HEK293T (cell line): ENCODE measurements around the gene PCDH12.

Source experiments
- BHLHE40 ChIP-seq: fragments of 450-650 bp; IDR thresholded peaks from 2 replicates; pipeline ENCODE4 v1.6.1; 2016; ENCODE audit warnings: mild to moderate bottlenecking, moderate library complexity, borderline replicate concordance
- HDGF ChIP-seq: fragments of 450-650 bp; IDR thresholded peaks from 2 replicates; pipeline ENCODE4 v1.6.1; 2017; ENCODE audit warnings: antibody characterized with exemption, borderline replicate concordance
- TARDBP ChIP-seq: fragments of 450-650 bp; IDR thresholded peaks from 2 replicates; pipeline ENCODE4 v1.6.1; 2016

DNA sequence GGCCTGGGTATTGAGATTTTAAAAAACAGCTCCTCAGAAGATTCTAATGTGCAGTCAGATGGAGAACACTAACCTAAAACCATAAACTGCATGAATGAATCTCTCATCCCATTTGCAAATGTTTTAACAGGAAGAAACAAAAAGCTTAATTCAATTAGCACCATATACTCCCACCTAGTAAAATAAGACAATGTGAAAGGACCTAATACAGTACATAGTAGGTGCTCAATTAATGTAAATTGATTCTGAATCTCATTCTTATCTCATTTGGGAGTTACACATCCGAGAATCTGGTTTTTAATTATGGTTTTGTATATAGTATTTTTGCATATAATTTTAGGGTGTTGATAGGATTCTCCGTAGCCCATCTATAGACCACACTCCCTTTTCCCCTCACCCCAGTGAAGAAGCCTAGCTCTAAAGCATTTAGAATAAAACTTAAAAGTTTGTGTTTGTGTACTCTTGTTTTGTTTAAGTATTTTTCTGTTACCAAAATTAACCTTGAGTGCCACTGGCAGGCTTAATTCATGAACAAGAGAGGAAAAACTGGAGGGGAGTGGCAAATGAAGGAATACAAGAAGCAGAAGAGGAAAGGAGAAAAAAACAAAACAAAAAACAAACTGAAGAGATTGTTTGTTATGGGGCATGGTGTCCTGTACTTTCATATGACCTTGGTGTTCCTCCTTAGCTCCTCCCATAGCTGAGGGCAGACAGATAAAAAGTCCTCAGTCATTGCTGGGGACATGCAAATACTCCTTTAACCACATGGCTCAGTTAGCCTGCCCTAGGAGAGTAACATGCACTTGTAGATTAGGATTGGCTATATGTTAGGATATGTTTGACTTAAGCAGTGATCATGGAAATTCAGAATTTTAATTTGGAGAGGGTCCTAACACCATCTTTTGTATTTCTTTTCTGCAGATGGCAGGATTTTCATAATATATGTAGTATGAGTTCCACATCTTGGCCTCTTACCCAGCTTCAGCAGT lies 12.1 kb upstream of the PCDH12 start:
- TF ChIP-seq TARDBP = no peak
- TF ChIP-seq BHLHE40 = no peak
- no peak for TF ChIP-seq HDGF
